Stimulated activated CD4-positive, alpha-beta T cell treated with anti-CD3 and anti-CD28 coated beads, Interleukin-1b, Interleukin-23, amount 100 ng/mL, for 24 hours (primary cell): Measurements from ENCODE around the gene TBC1D17.
A peak's percentile ranks its signal among the peaks of the same experiment; 100 is the strongest.

ENCODE experiments used
- DNase-seq, 4 experiments: peaks; one replicate each; pipeline ENCODE4 v3.0.0-alpha.2; 2020; ENCODE audit warnings: low read depth in 4 of 4, low spot score in 1 of 4

The TBC1D17 gene

GRCh38 chr19:49877020-49877878, at the start of gene TBC1D17, which contains the start of gene AKT1S1:
Gene TBC1D17, plus strand, starts transcription at chr19:49877702. Its CDS starts 22 bp downstream, at chr19:49877724.
Gene AKT1S1, minus strand, starts transcription at chr19:49877355. Its CDS starts 4,060 bp downstream, at chr19:49873295.
- DNase-seq, result peak; percentile 92 to 98 (median 94)

GRCh38 chr19:49829200-49829599, 48.3 kb upstream of the TBC1D17 start:
- no peak for DNase-seq

DNA sequence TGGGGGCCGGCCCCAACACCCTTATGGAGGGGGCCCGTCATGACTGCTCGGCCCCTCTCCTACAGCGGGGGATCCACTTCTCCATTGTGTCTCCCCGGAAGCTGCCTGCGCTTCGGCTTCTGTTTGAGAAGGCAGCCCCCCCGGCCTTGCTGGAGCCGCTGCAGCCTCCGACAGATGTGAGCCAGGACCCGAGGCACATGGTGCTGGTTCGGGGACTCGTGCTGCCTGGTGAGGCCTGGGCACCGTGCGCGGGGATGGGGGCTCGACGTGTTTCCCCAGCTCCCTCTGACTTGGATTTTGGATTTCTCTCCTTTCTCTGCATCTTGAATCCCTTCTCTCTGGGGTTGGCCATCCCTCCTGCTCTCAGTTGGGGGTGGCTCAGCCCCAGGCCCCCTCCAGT, 47.8 kb upstream of the TBC1D17 start:
- no peak for DNase-seq

DNA sequence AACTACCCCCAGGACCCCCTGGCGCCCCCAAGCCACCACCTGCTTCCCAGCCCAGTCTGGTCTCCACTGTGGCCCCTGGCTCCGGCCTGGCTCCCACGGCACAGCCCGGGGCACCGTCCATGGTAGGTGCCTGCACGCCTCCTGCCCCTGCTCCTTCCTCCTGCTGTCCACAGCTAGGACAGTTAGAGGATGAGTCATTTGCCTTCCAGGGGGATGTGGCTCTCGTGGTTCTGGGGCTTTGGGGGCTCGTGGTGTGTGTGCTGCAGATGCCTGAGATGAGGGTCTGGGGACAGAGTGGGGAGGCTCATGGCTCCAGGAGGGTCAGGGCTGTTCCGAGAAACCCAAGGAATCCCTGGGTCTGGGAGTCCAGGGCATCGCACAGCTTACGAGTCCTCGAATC, 46.7 kb upstream of the TBC1D17 start:
- no peak for DNase-seq

DNA sequence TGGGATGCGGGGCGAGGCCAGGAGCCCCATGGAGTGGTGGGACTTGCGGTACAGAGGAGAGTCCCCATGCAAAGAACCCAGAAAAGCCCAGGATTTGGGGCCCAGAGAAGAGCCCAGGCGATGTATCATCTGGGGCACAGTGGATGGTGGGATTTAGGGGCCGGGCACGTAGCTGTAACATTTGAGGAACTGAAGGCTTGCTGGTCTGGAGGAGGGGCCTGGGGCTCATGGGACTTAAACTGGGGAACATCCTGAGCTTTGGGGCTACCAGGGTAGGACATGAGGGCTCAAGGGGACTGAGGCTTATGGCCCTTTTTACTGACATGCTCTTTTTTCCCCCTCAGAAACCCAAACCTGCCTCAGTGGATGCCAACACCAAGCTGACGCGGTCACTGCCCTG, 45.9 kb upstream of the TBC1D17 start:
- DNase-seq, result no peak

GRCh38 chr19:49832556-49832955, 44.9 kb upstream of the TBC1D17 start:
- DNase-seq, result no peak

DNA sequence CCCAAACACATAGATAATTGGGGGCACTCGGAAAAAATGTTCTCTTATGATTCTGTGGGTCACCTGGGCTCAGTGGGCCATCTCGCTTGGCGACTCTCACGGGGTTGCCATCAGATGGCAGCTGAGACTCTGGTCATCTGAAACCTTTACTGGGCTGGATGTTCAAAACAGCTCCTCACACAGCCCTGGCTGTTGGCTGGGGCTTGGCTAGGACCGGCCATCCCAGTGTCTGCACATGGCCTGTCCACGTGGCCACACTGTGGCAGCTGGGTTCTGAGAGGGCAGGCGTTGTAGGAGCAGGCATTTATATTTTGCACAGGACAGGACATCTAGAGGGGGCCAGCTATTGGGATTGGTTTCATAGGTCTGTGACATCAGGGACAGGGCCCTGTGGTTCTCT, 43.9 kb upstream of the TBC1D17 start:
- DNase-seq, result no peak

- DNase-seq, result no peak
Observed at GRCh38 chr19:49835562-49835961, 41.9 kb upstream of the TBC1D17 start.

GRCh38 chr19:49836176-49837008, 41.1 kb upstream of the TBC1D17 start:
- no peak for DNase-seq

DNA sequence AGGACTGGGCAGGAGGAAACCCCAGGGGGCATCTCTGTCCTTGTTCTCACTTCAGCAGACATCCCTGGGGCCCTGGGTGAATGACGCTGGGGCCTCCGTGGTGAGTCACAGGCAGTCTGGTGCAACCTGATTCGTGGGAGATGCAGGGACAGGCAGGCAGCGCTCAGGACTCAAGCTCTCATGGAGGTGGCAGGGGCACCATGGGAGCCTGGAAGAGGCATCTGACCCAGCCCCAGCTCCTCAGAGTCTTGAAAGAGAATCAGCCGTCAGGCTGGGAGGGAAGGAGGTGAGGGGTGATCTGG, 40.5 kb upstream of the TBC1D17 start:
- no peak for DNase-seq

- DNase-seq, result no peak
Observed at GRCh38 chr19:49837425-49837824, 40.1 kb upstream of the TBC1D17 start.

DNA sequence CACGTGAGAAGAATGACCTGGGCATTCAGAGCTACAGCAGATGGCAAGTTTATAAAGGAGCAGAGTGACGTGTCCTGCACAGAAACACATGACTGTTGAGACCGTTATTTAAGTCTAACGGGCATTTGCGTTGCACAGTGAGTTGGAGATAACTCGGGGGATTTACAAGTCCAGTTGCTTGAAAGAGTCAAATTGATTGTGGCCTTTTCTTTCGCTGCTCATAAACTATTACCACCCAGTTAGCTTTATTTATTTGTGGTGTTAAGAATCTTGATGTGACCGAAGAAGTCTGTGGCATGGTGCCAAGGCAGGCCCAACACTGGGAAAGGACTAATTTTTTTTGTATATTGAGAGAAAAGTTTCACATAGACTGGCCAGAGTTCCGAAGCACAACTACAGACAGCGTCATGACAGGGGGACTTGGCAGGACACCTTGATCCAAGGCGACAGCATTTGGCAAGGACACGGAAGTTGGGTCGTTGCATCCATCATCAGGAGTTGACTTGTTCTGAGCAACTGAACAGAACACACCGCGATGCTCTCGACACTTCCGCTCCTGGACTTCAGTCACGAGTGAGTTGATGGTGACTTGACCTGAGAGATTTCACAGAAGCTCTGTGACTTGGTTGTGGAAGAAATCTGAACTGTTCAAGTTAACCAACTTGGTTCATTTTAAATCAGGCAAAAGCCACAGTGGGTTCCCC, 38.5 kb upstream of the TBC1D17 start:
- DNase-seq, result no peak

GRCh38 chr19:49839713-49840112, 37.8 kb upstream of the TBC1D17 start:
- DNase-seq, result no peak

DNA sequence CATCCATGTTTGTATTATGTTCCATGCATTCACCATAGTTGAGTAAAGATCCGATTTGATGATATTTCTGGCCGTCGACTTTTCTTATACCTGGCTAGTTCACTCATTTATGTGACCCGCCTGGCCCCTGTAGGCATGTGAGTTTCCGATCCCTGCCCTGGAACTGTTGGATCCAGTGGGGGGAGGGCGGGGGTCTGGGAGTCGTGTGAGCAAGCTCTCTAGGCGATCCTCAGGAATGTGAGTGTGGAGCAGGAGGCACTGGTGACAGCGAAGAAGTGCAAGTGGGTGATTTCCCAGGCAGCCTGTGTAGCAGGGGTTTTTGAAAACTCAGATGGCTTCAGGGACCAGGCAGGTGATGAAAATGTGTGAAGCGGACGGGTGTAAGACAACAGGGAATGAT, 37.2 kb upstream of the TBC1D17 start:
- no peak for DNase-seq

DNA sequence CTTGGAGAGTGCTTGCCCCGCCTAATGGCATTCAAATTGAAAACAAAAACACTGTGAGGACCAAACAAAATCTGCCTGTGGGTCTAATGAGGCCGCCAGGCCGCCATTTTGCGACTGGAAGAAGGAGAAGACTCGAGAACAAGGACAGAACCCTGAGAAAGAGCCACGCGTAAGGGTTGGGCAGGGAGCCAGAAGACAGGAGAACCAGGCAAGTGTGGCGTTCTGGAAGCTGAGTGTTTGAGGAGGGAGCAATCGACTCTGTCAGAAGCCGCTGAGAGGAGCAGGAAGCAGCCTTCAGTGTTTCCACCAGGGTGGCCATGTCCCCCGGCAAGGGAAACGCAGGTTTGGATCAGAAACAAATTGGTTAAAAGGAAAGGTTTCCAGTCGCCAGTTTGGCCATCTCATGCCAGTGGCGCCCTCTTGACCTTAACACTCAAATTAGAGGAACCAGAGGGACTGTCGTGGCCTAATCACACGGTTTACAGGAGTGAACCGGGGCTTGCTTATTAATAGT, 36.7 kb upstream of the TBC1D17 start:
- no peak for DNase-seq

- no peak for DNase-seq
Observed at GRCh38 chr19:49843265-49843664, 34.2 kb upstream of the TBC1D17 start.

DNA sequence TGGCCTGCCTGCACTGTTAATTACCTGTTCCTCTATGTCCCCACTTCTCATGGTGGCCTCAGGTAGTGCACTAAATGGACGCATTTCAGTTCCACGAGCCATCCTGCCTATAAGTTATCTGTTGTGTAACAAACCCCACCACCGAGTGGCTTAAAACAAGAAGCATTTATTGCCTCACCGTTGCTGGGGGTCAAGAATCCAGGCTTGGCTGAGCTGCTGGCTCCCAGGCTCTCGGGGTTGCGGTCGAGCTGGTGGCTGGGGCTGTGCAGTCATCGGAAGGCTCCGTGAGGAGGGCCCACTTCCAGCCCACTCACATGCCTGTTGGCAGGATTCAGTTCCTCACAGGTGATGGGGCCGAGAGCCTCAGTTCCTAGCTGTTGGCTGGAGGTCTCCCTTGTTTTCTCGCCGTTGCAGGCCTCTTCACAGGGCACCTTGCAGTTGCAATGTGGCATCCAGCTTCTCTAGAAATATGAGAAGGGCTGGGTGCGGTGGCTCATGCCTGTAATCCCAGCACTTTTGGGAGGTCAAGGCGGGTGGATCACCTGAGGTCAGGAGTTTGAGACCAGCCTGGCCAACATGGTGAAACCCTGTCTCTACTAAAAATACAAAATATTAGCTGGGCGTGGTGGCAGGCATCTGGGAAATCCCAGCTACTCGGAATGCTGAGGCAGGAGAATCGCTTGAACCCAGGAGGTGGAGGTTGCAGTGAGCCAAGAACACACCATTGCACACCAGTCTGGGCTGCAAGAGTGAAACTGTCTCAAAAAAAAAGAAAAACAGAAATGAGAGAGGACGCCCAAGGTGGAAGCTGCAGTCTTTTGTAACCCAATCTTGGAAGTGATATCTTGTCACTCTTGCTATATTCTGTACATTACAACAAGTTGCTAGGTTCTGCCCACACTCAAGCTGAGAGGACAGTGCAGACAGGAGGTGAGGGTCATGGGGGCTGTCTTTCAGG, 33.1 kb upstream of the TBC1D17 start:
- no peak for DNase-seq

- DNase-seq, result no peak
Observed at GRCh38 chr19:49845414-49845813, 32.1 kb upstream of the TBC1D17 start.

- no peak for DNase-seq
Observed at GRCh38 chr19:49846408-49846807, 31.1 kb upstream of the TBC1D17 start.
